Renal cortical epithelial cell (primary cell): ENCODE results near the gene CENPO. TPM values are rescaled to one million over a fixed set of nuclear protein-coding genes. Genes with fewer than 3 reads are reported as not detected.

Experiments used
- DNase-seq: peaks from one replicate; pipeline ENCODE4 v3.0.0-alpha.2; 2011; ENCODE audit warnings: low read depth
- total RNA-seq: library from RNA; depleted of rRNA; stranded (reverse); fragments of >200 nt; gene quantifications from 2 replicates; pipeline ENCODE4 v1.2.3, GENCODE V29; 2014

Gene CENPO
- total RNA-seq, 1 donor from 2014 or later = 11.2 TPM

DNA sequence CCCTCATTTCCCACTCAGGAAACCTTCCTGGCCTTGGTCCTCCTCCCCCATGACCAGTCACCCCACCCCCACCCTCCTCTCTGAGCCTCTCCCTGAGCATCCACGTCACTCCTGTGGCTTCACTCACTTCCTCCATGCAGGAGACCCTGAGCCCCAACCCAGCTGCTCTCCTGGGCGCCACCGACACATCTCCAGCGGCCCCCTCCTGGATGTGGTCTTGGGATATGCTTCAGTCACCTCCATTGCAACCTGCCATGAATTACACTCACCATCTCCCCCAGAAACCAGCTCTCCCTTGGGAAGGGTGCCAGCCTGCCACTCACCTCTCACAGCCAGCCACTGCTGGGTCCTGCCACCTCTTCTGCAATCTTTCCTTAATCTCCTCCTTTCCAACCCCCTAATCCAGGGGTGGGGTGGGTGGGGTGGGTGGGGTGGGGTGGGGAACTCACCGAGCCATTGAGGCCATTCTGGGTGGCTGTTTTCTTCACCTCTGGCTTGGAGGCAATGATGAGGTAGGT, 44.8 kb downstream of the CENPO start:
- DNase-seq = no peak

DNA sequence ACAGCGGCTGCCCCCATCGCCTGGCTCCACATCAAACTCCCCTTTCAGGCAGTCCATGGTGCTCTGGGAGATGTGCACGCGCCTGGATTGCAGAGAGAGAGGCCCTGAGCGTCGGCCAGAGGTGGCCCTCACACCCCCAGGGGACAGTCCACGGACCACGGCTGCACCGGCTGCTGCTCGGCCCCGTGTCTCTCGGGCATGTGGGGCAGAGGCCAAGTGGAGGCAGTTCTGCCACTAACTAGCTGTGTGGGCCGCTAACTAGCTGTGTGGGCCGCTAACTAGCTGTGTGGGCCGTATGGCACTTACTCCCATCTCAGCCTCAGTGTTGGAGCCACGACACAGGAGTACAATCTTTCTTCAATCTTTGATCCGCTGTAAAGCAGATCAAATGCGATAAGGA, 45.3 kb downstream of the CENPO start:
- no peak for DNase-seq

DNA sequence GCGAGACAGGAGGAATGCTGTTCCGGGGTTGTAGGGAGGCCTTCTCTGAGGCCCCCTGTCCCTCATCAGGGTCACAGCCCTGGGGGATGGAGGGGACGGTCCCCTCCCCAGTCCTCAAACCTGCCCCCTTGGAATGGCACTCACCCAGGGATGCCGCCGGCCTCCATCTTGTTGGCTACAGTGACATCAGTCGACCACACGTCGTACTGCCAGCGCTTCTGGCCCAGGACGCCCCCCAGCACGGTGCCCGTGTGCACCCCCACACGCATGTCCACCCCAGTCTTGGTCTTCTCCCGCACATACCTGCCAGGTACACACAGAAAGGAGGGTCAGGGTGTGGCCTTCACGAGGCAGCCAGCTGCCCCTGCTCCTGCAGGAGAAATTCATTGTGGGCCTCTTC, 46.5 kb downstream of the CENPO start:
- no peak for DNase-seq

DNA sequence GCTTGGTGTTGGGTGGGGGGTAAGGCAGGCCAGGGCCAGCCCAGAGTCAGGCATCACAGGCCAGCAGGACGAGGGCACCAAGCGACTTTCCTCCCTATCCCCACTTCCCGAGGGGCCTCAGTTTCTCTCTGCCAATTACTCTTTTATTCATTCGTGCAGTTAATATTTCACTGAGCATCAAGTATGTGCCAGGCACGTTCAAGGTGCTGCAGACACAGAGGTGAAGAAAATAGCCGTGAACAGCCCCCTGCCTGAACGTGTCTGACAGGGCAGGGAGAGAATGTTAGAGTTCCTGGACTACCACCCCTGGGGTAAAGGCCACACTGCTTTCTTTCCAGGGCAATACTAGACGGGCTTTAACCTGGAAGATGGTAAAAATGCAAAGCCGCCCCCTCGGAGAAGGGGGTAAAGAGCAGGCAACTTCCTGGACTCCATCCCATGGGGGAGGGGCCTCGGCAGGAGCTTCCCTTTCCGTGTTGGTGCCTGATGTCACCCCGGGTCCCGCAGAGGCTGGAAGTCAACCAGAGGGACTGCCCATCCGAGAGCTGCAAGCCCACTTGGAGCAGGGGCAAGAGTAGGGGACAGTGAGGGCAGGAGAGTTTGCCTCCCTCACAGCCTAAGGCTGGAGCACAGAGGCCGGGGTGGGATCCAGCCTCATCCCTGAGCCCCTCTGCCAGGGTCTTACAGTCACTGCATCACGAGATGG, 47.1 kb downstream of the CENPO start:
- DNase-seq = no peak

DNA sequence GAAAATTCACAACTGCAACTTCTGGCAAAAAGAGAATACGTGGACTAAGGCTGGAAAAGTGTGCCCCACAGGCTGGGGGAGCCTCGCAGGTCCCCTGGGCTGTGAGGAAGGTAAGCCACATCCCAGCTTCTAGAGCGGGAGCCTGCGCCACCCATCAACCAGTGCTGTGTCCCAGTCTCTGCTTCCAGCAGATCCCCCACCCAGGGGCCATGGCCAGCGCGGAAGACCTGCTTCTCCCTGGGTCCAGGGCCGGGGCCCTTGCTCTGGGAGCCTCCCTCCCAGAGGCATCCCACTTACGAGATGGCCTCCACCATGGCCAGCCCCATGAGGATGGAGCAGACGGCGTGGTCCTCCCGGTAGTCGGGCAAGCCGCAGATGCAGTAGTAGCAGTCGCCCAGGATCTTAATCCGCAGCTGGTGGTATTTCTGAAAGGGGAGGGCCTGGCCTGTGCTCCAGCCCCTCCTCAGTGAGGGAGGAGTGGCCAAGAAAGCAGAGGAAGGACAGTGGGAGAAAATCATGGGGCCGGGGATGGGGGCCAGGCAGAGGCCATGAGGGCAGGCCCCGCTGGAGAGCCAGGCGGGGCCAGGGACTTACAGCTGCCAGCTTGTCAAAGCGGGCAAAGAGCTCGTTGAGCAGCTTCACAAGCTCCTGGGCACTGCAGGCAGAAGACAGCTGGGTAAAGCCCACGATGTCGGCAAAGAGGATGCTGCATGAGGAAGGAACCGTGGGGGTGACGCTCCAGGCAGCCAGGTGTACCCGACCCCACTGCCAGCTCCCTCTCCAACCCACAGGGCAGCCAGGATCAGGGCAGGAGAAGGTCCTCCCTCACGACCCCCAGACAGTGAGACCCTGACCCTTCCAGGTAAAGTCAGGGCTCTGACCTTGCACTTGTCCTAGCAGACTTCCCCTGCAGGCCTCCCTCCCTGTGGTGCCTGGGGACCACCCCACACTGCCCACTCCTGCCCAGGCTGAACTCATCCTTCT, 48.0 kb downstream of the CENPO start:
- DNase-seq = no peak

DNA sequence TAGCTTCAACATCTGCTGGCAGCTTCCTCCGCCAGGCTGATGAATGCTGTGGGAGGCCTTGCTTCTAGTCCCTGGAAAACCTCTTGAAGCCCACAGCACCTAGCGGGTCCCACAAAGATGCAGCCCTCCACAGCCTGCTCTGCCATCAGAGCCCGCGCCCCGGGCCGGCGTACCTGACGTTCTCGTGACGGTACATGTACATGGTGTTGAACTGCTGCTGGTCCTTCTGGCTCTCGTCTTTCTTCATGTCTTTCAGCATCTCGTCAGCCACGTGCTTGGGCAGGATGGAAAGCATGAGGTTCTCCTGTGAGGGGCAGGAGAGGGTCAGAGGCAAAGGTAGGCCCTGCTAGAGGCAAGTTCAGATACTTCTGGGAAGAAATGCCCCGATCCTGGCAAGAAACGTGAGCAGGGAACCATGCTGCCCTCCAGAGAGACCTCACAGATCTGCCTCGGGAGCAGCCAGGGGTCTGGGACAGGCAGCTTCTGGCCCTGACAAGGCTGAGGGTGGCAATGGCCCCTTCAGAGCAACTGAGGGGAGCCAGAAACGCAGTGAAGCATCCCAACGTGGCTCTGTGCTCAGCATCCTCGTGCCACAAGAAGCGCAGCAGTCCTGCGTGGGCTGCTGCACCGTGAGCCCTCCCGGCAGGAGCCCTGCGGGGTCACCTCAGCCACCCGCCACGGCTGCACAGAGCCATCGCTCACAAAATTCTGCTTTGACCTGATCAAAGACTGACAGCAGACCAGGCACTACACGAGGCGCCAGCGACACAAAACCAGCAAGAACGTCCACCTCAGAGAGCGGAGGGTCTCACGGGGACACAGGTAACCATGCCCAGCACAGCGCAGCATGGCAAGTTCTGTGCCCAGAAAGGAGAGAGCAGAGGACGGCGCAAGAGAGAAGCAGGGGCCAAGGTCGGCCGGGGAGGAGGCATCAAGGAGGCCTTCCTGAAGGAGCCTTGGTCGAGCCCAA, 49.1 kb downstream of the CENPO start:
- DNase-seq = no peak

DNA sequence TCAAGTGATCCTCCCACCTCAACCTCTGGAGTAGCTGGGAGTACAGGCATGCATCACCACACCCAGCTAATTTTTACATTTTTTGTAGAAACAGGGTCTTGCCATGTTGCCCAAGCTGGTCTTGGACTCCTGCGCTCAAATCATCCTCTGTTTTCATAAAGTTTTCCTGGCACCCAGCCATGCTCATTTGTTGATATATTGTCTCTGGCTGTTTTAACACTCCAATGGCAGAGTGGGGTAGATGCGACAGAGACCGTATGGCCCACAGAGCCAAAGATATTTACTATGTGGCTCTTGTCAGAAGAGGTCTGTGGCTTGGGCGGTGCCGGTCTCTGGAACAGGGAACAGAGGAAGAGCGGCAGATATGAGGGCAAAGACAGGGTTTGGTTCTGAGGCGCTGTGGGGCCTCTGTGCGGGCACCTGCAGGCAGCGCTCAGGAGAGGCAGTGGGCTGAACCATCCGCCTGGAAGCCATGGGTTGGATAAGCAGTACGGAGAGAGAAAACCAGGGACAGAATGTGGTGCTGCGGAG, 50.2 kb downstream of the CENPO start:
- DNase-seq = no peak

DNA sequence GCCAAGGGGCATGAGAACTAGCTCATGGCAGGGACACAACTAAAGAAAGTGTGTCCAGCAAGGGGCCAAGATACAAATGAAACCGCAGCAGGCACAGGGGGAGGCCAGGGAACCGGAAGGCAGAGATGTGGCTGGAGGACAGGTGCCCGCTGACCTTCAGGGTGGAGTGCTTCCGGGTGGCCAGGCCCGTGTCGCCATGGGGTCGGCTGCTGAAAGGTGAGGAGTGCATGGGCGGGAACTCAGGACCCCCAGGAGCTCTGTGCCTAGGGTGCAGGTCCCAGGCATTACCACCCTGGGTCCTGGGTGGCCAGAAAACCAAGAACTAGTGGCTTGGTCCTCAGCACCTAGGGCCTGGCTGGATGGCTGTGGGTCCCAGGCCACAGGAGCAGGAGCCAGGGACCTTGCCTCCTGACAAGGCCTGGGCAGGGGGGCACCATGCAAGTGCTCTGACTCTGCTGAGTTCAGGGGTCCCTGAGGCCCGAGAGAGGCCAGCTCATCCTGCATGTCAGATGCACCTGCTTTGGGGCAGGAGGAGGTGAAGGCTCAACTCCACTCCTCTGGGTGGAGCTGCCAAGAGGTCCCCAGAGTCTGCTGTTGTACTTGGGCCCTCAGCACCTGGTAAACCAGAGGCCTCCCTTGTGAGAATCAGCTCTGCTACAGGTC, 50.9 kb downstream of the CENPO start:
- DNase-seq = no peak

DNA sequence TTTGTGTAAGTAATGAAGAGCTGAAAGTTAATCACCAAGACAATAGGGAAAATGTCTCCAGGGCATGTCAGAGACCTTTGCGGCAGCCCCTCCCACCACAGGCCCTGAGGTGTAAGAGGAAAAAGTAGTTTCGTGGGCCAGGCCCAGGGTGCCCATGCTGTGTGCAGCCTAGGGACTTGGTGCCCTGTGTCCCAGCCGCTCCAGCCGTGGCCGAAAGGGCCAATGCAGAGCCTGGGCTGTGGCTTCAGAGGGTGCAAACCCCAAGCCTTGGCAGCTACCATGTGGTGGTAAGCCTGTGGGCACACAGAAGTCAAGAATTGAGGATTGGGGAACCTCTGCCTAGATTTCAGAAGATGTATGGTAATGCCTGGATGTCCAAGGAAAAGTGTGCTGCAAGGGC, 52.5 kb downstream of the CENPO start:
- no peak for DNase-seq

DNA sequence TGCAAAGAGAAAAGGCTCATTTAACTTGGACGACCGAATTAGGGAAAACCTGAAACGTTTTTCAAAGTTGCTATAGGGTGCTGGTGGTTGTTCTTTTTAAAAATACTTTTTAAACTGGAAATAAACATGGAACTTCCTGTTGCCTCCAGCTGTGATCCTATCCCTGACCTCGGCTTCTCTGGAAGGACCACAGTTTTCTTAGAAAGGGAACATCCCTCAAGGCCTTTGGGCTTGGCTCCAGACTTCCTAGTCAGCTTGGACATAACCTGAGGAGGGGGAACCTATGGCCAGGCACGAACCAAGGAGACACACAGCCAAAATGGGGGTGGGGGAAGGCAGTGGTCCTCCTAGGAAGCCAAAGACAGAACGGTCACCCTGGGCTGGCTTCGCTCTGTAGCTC, 57.7 kb downstream of the CENPO start:
- DNase-seq = no peak

DNA sequence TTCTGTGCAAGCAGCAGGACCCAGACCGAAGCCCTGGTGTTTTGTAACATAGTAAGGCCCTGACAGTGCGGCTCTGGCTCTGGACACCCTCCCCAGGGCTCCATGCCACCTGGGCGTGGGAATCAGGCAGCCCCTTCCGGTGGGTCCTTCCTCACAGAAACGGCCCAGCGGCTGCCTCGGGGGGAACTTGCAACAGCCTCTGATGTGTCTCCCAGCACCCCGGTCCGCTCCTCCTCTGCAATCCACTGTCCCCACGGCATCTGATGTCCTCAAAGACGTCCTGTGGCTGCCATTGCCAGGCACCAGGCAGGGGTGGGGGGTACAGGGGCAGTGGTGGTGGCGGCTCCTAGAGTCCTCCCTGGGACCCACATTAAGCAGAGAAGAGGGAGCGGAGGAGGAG, 58.8 kb downstream of the CENPO start:
- DNase-seq = no peak

DNA sequence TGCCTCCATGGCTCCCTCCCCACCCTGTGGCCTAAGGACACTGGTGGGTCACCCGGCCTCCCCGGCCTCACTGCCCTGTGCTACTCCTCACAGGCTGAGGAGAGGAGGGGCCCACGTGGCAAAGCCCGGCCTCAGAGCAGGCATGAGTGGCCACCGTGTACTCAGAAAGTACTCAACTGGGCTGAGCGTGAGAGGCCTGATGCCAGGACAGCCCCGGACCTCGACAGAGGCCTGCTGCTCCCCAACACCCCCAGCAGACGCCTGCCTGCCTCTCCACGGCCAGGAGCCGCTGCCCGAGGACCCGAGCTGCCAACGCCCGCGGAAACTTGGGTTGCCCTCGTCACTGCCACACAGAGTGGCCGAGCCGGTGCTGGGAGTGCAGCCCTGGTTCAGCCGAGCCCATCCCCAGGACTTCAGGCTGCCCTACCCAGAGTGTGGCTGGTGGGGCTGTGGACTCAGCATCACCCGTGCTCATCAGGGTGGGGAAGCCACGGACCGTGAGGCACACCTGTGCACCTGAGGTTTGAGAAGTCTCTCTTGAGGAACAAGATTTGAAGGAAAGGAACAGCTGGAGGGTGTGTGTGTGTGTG, 59.3 kb downstream of the CENPO start:
- no peak for DNase-seq

DNA sequence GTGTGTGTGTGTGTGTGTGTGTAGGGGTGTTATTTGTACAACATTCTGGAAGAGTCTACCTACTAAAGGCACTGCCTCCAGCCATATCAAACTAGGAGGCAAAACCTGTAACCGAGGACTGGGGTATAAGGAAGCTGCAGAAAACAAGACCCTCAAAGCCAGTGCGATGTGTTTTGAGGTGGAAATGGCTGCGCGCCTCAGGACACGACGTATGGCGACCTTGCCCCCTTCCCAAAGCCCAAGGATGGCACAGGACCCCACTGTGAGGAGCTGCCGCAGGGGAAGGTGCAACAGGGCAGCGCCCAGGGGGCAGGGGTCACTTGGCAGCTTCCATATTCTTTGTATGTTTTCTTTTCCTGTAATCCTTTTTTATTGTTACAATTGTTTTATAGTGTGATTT, 59.8 kb downstream of the CENPO start:
- DNase-seq = no peak

DNA sequence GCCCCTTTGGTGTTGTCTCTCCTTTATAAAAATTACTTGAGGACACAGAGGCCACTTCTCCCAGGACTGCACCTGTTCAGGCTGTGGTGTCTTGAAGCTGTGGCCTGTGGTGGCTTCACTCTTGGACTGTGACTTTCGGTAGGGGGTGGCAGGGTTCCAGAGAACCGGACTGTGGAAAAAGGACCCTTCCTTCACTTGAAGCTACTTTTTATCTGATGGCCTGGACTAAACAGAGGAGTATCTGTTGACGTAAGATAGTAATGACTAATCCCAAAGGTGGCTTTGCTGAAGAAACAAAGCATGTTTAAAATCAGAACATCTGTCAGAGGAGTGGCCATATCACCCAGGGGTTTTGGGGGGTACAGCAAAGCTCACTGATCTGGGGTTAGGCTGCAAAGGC, 60.8 kb downstream of the CENPO start:
- DNase-seq = no peak

DNA sequence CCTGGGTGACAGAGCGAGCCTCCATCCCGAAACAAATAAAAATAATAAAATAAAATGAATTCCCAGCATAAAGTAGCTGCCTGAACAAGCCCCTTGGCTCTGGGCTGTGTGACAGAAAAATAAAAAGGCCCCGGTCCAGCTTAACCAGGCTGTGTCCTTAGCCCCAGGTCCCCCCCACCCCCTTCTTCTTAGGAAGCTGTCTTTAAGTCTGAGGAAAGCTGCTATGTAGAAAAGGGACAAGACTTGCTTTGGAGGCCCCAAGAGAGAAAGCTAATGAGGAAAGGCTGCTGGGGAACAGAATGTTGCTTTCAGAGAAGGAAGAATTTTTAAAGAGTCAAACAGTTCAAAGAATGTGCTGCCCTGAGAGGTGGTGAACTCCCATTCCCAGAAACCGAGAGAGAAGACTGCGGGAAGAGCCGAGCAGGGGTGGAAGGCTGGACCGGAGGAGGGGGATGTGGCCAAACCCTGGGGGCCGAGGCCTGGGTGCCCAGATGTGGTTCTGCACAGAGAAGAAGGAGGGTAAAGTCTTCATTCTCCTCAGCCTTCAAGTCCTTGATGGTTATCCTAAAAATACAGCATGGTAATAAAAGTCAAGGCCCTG, 61.9 kb downstream of the CENPO start:
- DNase-seq = no peak

DNA sequence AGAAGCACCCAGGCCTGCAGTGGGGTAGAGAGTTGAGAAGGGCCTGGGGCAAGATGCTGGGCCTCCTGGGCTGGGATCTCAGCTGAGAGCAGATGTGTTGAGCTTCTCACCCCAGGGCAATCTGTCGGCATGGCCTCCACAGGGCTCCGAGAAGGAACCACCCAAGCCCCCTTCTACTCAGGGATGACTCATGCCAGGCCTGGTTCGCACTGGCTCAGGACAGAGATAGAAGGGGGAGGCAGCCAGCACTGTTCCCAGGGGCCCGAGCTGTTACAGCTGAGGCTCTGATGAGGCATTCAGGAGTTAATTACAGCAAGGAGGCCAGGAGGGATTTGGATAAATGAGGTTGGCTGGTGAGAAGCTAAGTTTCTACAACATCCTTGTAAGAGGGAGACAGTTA, 62.5 kb downstream of the CENPO start:
- DNase-seq = no peak

DNA sequence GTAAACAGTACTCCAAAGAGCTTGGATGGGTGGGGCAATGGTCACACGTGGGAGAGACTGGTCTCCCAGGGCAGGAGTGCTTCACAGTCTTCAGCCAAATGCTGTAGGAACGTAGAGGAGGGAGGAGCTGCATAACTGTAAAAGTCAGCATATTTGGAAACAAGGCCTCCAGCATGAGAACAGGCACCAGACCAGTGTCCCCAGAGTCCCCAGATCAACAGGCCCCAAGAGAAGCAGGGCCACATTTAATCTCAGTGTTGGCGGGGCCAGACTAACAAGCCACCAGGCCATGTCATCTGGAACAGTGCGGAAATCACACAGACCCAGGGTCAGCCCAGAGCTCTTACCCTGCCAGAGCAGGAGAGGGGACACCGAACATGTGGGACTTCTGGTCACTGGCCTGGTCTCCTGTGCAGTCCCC, 63.6 kb downstream of the CENPO start:
- DNase-seq = no peak

DNA sequence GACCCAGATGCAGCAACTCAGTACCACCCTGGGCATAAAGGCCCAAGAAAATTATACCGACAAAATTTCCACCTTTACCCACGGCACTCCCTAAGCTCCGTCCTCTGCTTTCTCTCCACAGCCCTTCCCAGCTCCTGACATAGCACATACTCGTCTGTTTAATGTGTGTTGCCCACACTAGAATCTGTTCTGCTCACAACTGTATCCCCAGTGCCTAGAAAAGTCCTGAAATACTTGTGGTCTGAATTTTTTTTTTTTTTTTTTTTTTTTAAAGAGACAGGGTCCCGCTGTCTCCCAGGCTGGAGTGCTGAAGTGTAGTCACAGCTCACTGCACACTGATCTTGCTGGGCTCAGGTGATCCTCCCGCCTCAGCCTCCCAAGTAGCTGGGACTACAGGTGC, 64.5 kb downstream of the CENPO start:
- DNase-seq = no peak

DNA sequence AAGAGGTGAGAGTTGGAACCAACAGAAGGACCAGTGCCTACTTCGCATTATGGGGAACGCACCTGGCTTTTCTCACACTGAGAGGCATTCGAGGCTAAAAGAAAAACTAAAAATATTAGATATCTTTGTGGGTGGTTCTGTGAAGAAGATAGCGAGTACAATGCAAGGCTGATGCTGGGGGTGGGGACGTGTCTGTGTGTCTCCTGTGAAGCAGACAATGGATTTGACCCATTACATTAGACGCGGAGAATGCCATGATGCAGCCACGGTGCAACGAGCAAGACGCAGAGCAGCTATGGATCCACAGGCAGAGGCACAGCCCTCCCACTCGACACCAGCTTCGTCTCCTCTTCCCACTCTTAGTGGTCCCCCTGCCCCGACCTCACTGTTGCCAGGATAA, 65.8 kb downstream of the CENPO start:
- no peak for DNase-seq

DNA sequence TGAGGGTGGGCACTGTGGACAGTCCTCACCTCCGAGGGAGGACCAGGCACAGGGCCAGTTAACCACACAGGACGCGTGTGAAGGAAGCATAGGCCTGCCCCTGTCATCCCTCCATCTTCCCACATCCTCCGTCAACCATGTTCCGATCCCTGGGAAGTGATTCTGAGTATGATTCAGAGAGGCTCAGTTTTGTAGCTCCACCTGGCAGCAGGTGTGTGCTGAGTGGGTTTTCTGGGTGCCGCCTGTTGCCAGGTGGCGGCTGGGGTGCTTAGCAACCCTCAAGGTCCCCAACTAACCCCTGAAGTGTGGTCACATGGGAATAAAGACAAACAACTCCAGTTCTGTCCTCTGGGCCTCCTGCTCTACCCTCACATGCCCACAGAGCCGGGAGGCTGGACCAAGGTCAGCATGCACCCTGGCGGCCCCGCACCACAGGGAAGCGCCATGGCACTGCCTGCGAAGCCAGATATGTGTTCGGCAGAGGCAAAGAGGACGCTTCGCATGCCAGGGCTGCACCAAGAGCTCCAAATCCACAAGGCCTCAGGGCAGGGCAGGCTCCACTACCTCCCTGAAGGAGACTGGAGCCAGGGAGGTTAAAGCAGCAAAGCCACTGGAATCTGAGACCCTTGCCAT, 66.9 kb downstream of the CENPO start:
- no peak for DNase-seq
